B cell (primary cell): Measurements from ENCODE around the gene SLC49A3.

Experiments
- CTCF ChIP-seq: fragments of 200-600 bp; IDR thresholded peaks from one replicate; pipeline ENCODE4 v1.8.0; 2022; ENCODE audit warnings: antibody characterized with exemption, mild to moderate bottlenecking
- EZH2 ChIP-seq: IDR thresholded peaks from 2 replicates; pipeline ENCODE4 v1.6.1; 2012; ENCODE audit warnings: borderline replicate concordance, low read depth, mild to moderate bottlenecking, moderate library complexity, low read length; ENCODE audit not compliant: insufficient read depth, poor library complexity, severe bottlenecking

- TF ChIP-seq CTCF, result no peak
- no peak for TF ChIP-seq EZH2
Observed at GRCh38 chr4:704198-704891, 15.4 kb upstream of the SLC49A3 start.
